Small intestine (tissue), 7 donors: ENCODE data around the gene SMYD3. TPM values are rescaled to one million over a fixed set of nuclear protein-coding genes. Genes with fewer than 3 reads are reported as not detected.

Source experiments
- DNase-seq, 2 donors: peaks; one replicate each; pipeline versions ENCODE4 v3.0.0 to v3.0.0-alpha.2; 2013
- FAIRE-seq: peaks from 2 replicates; lab custom pipeline; 2012; peaks lifted over from hg19 to GRCh38; lab: Jason Lieb, UNC
- H3K27ac ChIP-seq, 3 donors: one replicate each; pipeline ENCODE4 v1.5.1; 2013; ENCODE audit warnings: low read length in 2 of 3, mild to moderate bottlenecking in 2 of 3, control low read depth in 1 of 3, inconsistent platforms in 1 of 3, low read depth in 1 of 3, moderate library complexity in 1 of 3
- H3K27me3 ChIP-seq, 3 donors: one replicate each; pipeline ENCODE4 v1.6.1; 2013; ENCODE audit warnings: low read length in 3 of 3, inconsistent platforms in 1 of 3; ENCODE audit not compliant: control insufficient read depth in 3 of 3, insufficient read depth in 3 of 3
- H3K36me3 ChIP-seq, 3 donors: one replicate each; pipeline ENCODE4 v1.6.1; 2013; ENCODE audit warnings: low read length in 3 of 3, inconsistent platforms in 1 of 3, low read depth in 1 of 3, mild to moderate bottlenecking in 1 of 3, moderate library complexity in 1 of 3; ENCODE audit not compliant: control insufficient read depth in 3 of 3, insufficient read depth in 2 of 3
- H3K4me1 ChIP-seq, 3 donors: one replicate each; pipeline ENCODE4 v1.6.1; 2013; ENCODE audit warnings: low read length in 2 of 3, inconsistent platforms in 1 of 3, low read depth in 1 of 3, mild to moderate bottlenecking in 1 of 3, moderate library complexity in 1 of 3; ENCODE audit not compliant: control insufficient read depth in 3 of 3, insufficient read depth in 2 of 3
- H3K4me3 ChIP-seq, 3 donors: one replicate each; pipeline ENCODE4 v1.5.1; 2013; ENCODE audit warnings: low read length in 3 of 3, control low read depth in 1 of 3, inconsistent platforms in 1 of 3, low read depth in 1 of 3, mild to moderate bottlenecking in 1 of 3, moderate library complexity in 1 of 3
- H3K9me3 ChIP-seq, 2 donors: one replicate each; pipeline ENCODE4 v1.6.1; 2013; ENCODE audit warnings: low read depth in 1 of 2, low read length in 1 of 2; ENCODE audit not compliant: control insufficient read depth in 2 of 2, insufficient read depth in 1 of 2
- WGBS, 3 donors: extraction: QIAGEN DNeasy Blood & Tissue Kit; methylation state at CpG; one replicate each; pipeline ENCODE4 v1.1.7; 2013; 5-methylcytosine and 5-hydroxymethylcytosine counted together
- polyA plus RNA-seq, 4 donors: library from polyadenylated mRNA; stranded (reverse) in 3 of 4; unstranded in 1 of 4; fragments of 200-250 nt in 3 of 4; fragments of 120-200 nt in 1 of 4; gene quantifications; one replicate each; pipeline versions ENCODE4 v1.2.1 to v1.2.3, GENCODE V29; 2013
- donor health status: healthy with polysubstance abuse.
- donor health status: control.
- donor health status: control.
- donor health status: Bipolar disorder and iron deficiency.
- donor health status: healthy.

SMYD3 gene
- polyA plus RNA-seq, 4 donors: 5.4 to 10.1 (median 8.5) TPM

- no peak for DNase-seq
- 84 to 91% (median 86%) methylated on average over 15 of the region's 15 CpGs for WGBS, 3 donors
- no peak for FAIRE-seq
- Histone ChIP-seq H3K27me3 (no peaks in the 10 kb centered on the region), H3K36me3 (no peaks in the 10 kb centered on the region), H3K27ac (no peak overlapping the region), H3K9me3 (no peaks in the 10 kb centered on the region), H3K4me3 (no peak overlapping the region), H3K4me1 (no peaks in the 10 kb centered on the region)
These were observed 466.7 kb downstream of the SMYD3 start for GRCh38 chr1:246040200-246040890.

- no peaks in the 10 kb centered on the region for H3K4me1 ChIP-seq
- H3K27me3 ChIP-seq: no peaks in the 10 kb centered on the region
- H3K36me3 ChIP-seq: no peaks in the 10 kb centered on the region
- no peak overlapping the region for H3K27ac ChIP-seq
- H3K9me3 ChIP-seq: no peaks in the 10 kb centered on the region
- no peak for FAIRE-seq
- H3K4me3 ChIP-seq: no peak overlapping the region
- DNase-seq: no peak
- WGBS, 3 donors: 88 to 91% (median 91%) methylated on average over 6 of the region's 6 CpGs
These were observed 467.5 kb downstream of the SMYD3 start for GRCh38 chr1:246039584-246039983.

GRCh38 chr1:246037832-246038231 is 469.2 kb downstream of the SMYD3 start:
- FAIRE-seq (no peak), DNase-seq (no peak)
- Histone ChIP-seq H3K4me3 (no peak overlapping the region), H3K27me3 (no peaks in the 10 kb centered on the region), H3K9me3 (no peaks in the 10 kb centered on the region), H3K36me3 (no peaks in the 10 kb centered on the region), H3K4me1 (no peaks in the 10 kb centered on the region), H3K27ac (no peak overlapping the region)
- 86 to 96% (median 91%) methylated on average over 1 of the region's 1 CpG for WGBS, 3 donors

- H3K27me3 ChIP-seq: no peaks in the 10 kb centered on the region
- DNase-seq: no peak
- H3K4me1 ChIP-seq: peaks cover 0 to 4% (median 0%) of the 10 kb centered on the region in 3 donors
- no peaks in the 10 kb centered on the region for H3K36me3 ChIP-seq
- 78 to 93% (median 88%) methylated on average over 1 of the region's 1 CpG for WGBS, 3 donors
- no peaks in the 10 kb centered on the region for H3K9me3 ChIP-seq
- no peak overlapping the region for H3K4me3 ChIP-seq
- H3K27ac ChIP-seq: no peak overlapping the region
- FAIRE-seq: no peak
These were observed 470.9 kb downstream of the SMYD3 start for GRCh38 chr1:246036175-246036574.

- Histone ChIP-seq H3K27me3 (no peaks in the 10 kb centered on the region), H3K9me3 (no peaks in the 10 kb centered on the region), H3K27ac (no peak overlapping the region), H3K4me1 (peaks cover 0 to 4% (median 0%) of the 10 kb centered on the region in 3 donors), H3K4me3 (no peak overlapping the region), H3K36me3 (no peaks in the 10 kb centered on the region)
- FAIRE-seq: no peak
- WGBS, 3 donors: 55 to 80% (median 77%) methylated on average over 11 of the region's 11 CpGs
- DNase-seq: no peak
These were observed 472.0 kb downstream of the SMYD3 start for GRCh38 chr1:246035060-246035541.

GRCh38 chr1:246034630-246035029 is 472.4 kb downstream of the SMYD3 start:
- DNase-seq: no peak
- no peak overlapping the region for H3K27ac ChIP-seq
- H3K9me3 ChIP-seq: no peaks in the 10 kb centered on the region
- H3K27me3 ChIP-seq: no peaks in the 10 kb centered on the region
- no peak overlapping the region for H3K4me3 ChIP-seq
- no peaks in the 10 kb centered on the region for H3K36me3 ChIP-seq
- no peak for FAIRE-seq
- peaks cover 0 to 4% (median 0%) of the 10 kb centered on the region in 3 donors for H3K4me1 ChIP-seq
- 83 to 94% (median 93%) methylated on average over 12 of the region's 12 CpGs for WGBS, 3 donors

- H3K9me3 ChIP-seq: no peaks in the 10 kb centered on the region
- no peaks in the 10 kb centered on the region for H3K27me3 ChIP-seq
- peaks cover 0 to 4% (median 0%) of the 10 kb centered on the region in 3 donors for H3K4me1 ChIP-seq
- no peak overlapping the region for H3K4me3 ChIP-seq
- no peaks in the 10 kb centered on the region for H3K36me3 ChIP-seq
- no peak overlapping the region for H3K27ac ChIP-seq
- DNase-seq: no peak
- FAIRE-seq: no peak
- WGBS, 3 donors: 82 to 97% (median 84%) methylated on average over 1 of the region's 1 CpG
These were observed 474.1 kb downstream of the SMYD3 start for GRCh38 chr1:246032984-246033383.

- peak overlapping the region in 1 of 3 donors; percentile 26 for H3K4me3 ChIP-seq
- FAIRE-seq: no peak
- 52 to 55% (median 52%) methylated on average over 3 of the region's 3 CpGs for WGBS, 3 donors
- no peaks in the 10 kb centered on the region for H3K36me3 ChIP-seq
- H3K27me3 ChIP-seq: no peaks in the 10 kb centered on the region
- peak in 1 of 2 donors; percentile 47 for DNase-seq
- H3K9me3 ChIP-seq: no peaks in the 10 kb centered on the region
- H3K4me1 ChIP-seq: peaks cover 0 to 4% (median 0%) of the 10 kb centered on the region in 3 donors
- H3K27ac ChIP-seq: peak overlapping the region in 1 of 3 donors; percentile 60
These were observed 475.0 kb downstream of the SMYD3 start for GRCh38 chr1:246032031-246032551.
